ENCODE measurements around the gene CEACAM21. TPM values are rescaled to one million over a fixed set of nuclear protein-coding genes. Genes with fewer than 3 reads are reported as not detected.

The CEACAM21 gene
- total RNA-seq, 1 experiment from 2014 or later, result 0.25 TPM

- ATAC-seq, result no peak
- TF ChIP-seq CEBPB (IDR thresholded peaks at IDR 0.05; ENCODE audit: low read depth), result no peak
- Histone ChIP-seq H3K36me3 (ENCODE audit: control insufficient read depth in 1 of 2, insufficient read depth in 2 of 2, low read length in 2 of 2) (no peaks in the 10 kb centered on the region), H3K4me1 (ENCODE audit: control insufficient read depth in 1 of 2, insufficient read depth in 2 of 2, low read length in 2 of 2) (no peaks in the 10 kb centered on the region), H3K27me3 (ENCODE audit: insufficient read depth, low read length) (peaks cover 35% of the 10 kb centered on the region), H3K9me2 (ENCODE audit: insufficient read depth) (no peaks in the 10 kb centered on the region), H3K79me2 (ENCODE audit: insufficient read depth, low read length) (no peaks in the 10 kb centered on the region), H2AFZ (ENCODE audit: low read depth, low read length, poor library complexity, severe bottlenecking) (no peak overlapping the region), H3K4me2 (ENCODE audit: low read length) (no peak overlapping the region), H3K27ac (ENCODE audit: low read depth, low read length) (no peak overlapping the region), H3K9ac (ENCODE audit: low read length) (no peak overlapping the region), H4K20me1 (ENCODE audit: insufficient read depth) (no peaks in the 10 kb centered on the region), H3K9me3 (ENCODE audit: control insufficient read depth in 1 of 2, insufficient read depth in 1 of 2, low read depth in 1 of 2, low read length in 2 of 2) (no peaks in the 10 kb centered on the region), H3K4me3 (replicated peaks in 1 of 2; ENCODE audit: low read depth in 1 of 2, low read length in 2 of 2) (no peak overlapping the region)
- RAD21 ChIA-PET (ENCODE audit: low non-redundant PET in 1 of 2, low total read pairs in 2 of 2, uncharacterized antibody in 2 of 2, unreplicated experiment in 2 of 2), result no interaction called here
- DNase-seq (ENCODE audit: low read depth, low spot score), result no peak
- intact Hi-C loops (cut with micrococcal nuclease), result no loop called here
- POLR2A ChIA-PET, result no interaction called here
- CTCF ChIA-PET, result no interaction called here
- BruUV-seq (replicated peaks), result no TSS peak
Observed at GRCh38 chr19:41529484-41530183, 46.3 kb upstream of the CEACAM21 start.

GRCh38 chr19:41530184-41530534 is 45.8 kb upstream of the CEACAM21 start:
- H3K4me1 ChIP-seq (ENCODE audit: control insufficient read depth in 1 of 2, insufficient read depth in 2 of 2, low read length in 2 of 2), result no peaks in the 10 kb centered on the region
- ChIA-PET CTCF (no interaction called here), POLR2A (no interaction called here), RAD21 (ENCODE audit: low non-redundant PET in 1 of 2, low total read pairs in 2 of 2, uncharacterized antibody in 2 of 2, unreplicated experiment in 2 of 2) (no interaction called here)
- H3K79me2 ChIP-seq (ENCODE audit: insufficient read depth, low read length), result no peaks in the 10 kb centered on the region
- peaks cover 30% of the 10 kb centered on the region for H3K27me3 ChIP-seq (ENCODE audit: insufficient read depth, low read length)
- no peak overlapping the region for H3K27ac ChIP-seq (ENCODE audit: low read depth, low read length)
- no peak overlapping the region for H3K4me2 ChIP-seq (ENCODE audit: low read length)
- no peak overlapping the region for H3K9ac ChIP-seq (ENCODE audit: low read length)
- H3K9me3 ChIP-seq (ENCODE audit: control insufficient read depth in 1 of 2, insufficient read depth in 1 of 2, low read depth in 1 of 2, low read length in 2 of 2), result no peaks in the 10 kb centered on the region
- H3K9me2 ChIP-seq (ENCODE audit: insufficient read depth), result no peaks in the 10 kb centered on the region
- ATAC-seq (no peak), DNase-seq (ENCODE audit: low read depth, low spot score) (no peak)
- TF ChIP-seq SIN3A (IDR thresholded peaks at IDR 0.05; ENCODE audit: low read depth) (no peak), CBX3 (IDR thresholded peaks at IDR 0.05; ENCODE audit: low read depth) (no peak), REST (IDR thresholded peaks at IDR 0.05; ENCODE audit: low read depth) (no peak), SP1 (IDR thresholded peaks at IDR 0.05; ENCODE audit: low read depth) (no peak), ZNF274 (IDR thresholded peaks at IDR 0.05; ENCODE audit: low read depth, low read length) (no peak), EGR1 (IDR thresholded peaks at IDR 0.05; ENCODE audit: low read depth) (no peak), FOSL1 (IDR thresholded peaks at IDR 0.05; ENCODE audit: low read depth) (no peak), POLR2AphosphoS5 (IDR thresholded peaks at IDR 0.05; ENCODE audit: low read depth, low read length) (no peak), ZFX (IDR thresholded peaks at IDR 0.05) (no peak), MAX (IDR thresholded peaks at IDR 0.05) (no peak), RAD21 (IDR thresholded peaks at IDR 0.05; ENCODE audit: low read depth) (no peak)
- H3K36me3 ChIP-seq (ENCODE audit: control insufficient read depth in 1 of 2, insufficient read depth in 2 of 2, low read length in 2 of 2), result no peaks in the 10 kb centered on the region
- no peak overlapping the region for H3K4me3 ChIP-seq (replicated peaks in 1 of 2; ENCODE audit: low read depth in 1 of 2, low read length in 2 of 2)
- intact Hi-C loops (cut with micrococcal nuclease), result no loop called here
- no peaks in the 10 kb centered on the region for H4K20me1 ChIP-seq (ENCODE audit: insufficient read depth)
- H2AFZ ChIP-seq (ENCODE audit: low read depth, low read length, poor library complexity, severe bottlenecking), result no peak overlapping the region
- no TSS peak for BruUV-seq (replicated peaks)
